ENCODE data around the gene SCARB1. TPM values are rescaled to one million over a fixed set of nuclear protein-coding genes. Genes with fewer than 3 reads are reported as not detected.
A peak's percentile ranks its signal among the peaks of the same experiment; 100 is the strongest.
"Not testable (repeated sequence)": the region's sequence is repeated elsewhere in the genome, so short reads cannot be mapped to it uniquely, and the experiment has no call there.

The SCARB1 gene
- total RNA-seq, 1 donor from 2014 or later: 81.1 TPM

DNA sequence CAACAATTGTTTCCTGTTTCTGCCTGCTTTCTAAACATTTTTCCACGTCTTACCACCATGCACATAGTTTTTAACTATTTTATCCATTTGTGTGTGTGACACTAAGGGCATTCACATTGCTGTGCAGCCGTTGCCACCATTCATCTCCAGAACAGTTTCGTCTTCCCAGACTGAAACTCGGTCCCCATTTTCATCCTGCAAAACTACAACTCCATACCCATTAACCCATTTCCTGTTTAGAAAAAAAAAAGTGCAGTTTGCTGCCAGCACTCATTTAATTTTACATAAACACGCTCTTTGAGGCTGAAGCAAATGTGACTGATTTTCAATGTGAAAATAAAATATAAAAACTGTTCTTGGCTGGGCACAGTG is 35.2 kb upstream of the SCARB1 start:
- Histone ChIP-seq H3K4me3 (peak overlapping the region in 1 of 2 donors; percentile 29), H3K9me3 (no peaks in the 10 kb centered on the region), H3K27me3 (no peaks in the 10 kb centered on the region), H3K27ac (no peak overlapping the region), H3K36me3 (no peaks in the 10 kb centered on the region), H3K4me1 (no peaks in the 10 kb centered on the region)
- intact Hi-C loops (cut with DNase I): loop anchor here (5.0 kb wide), 1 partner anchor 847 kb away; no protein-coding TSS in a partner anchor
- DNase-seq (ENCODE audit: low spot score in 2 of 2): no peak
- TF ChIP-seq CTCF (IDR thresholded peaks at IDR 0.05): no peak

- peak; percentile 23 to 44 (median 40) for TF ChIP-seq CTCF (IDR thresholded peaks at IDR 0.05)
- no peaks in the 10 kb centered on the region for H3K36me3 ChIP-seq
- no peak for DNase-seq (ENCODE audit: low spot score in 2 of 2)
Observed at GRCh38 chr12:124898200-124898922, 34.7 kb upstream of the SCARB1 start.

DNA sequence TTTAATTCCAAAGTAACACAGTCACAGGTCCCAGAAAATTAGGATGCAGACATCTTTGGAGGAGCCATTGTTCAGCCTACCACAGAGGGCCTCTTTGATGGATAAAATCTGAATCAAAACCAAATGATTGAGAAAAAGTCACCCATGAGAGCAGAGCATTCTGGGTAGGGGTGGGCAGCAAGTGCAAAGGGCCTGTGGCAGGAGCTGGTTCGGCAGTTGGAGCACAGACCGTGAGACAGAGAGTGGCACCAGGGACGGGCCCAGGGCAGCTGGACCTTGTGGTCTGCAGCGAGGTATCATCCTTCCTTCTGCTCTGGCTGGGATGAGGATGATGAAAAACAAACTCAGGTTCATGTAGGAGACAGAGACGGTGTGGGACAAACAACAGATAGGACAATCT is 32.8 kb upstream of the SCARB1 start:
- Histone ChIP-seq H3K9me3 (no peaks in the 10 kb centered on the region), H3K4me3 (no peak overlapping the region), H3K36me3 (no peaks in the 10 kb centered on the region), H3K27me3 (no peaks in the 10 kb centered on the region), H3K4me1 (no peaks in the 10 kb centered on the region), H3K27ac (no peak overlapping the region)
- DNase-seq (ENCODE audit: low spot score in 2 of 2): no peak
- TF ChIP-seq CTCF (IDR thresholded peaks at IDR 0.05): no peak
- intact Hi-C loops (cut with DNase I): loop anchor here (5.0 kb wide), 1 partner anchor 844 kb away; no protein-coding TSS in a partner anchor

More at GRCh38 chr12:124898200-124898922, 34.7 kb upstream of the SCARB1 start:
- intact Hi-C loops (cut with DNase I): loop anchor here (5.0 kb wide), 1 partner anchor 846 kb away; no protein-coding TSS in a partner anchor
- Histone ChIP-seq H3K27ac (no peak overlapping the region), H3K4me1 (no peaks in the 10 kb centered on the region), H3K27me3 (no peaks in the 10 kb centered on the region), H3K4me3 (peak overlapping the region in 1 of 2 donors; percentile 29), H3K9me3 (no peaks in the 10 kb centered on the region)

- DNase-seq (ENCODE audit: low spot score in 2 of 2): no peak
- intact Hi-C loops (cut with DNase I): no loop called here
- no peak for TF ChIP-seq CTCF (IDR thresholded peaks at IDR 0.05)
- Histone ChIP-seq H3K4me3 (no peak overlapping the region), H3K9me3 (no peaks in the 10 kb centered on the region), H3K27ac (no peak overlapping the region), H3K36me3 (no peaks in the 10 kb centered on the region), H3K4me1 (no peaks in the 10 kb centered on the region), H3K27me3 (no peaks in the 10 kb centered on the region)
Observed at GRCh38 chr12:124893792-124894516, 30.3 kb upstream of the SCARB1 start.

- H3K4me1 ChIP-seq: no peaks in the 10 kb centered on the region
- H3K9me3 ChIP-seq: no peaks in the 10 kb centered on the region
- no peaks in the 10 kb centered on the region for H3K36me3 ChIP-seq
- DNase-seq (ENCODE audit: low spot score in 2 of 2): no peak
- no peak for TF ChIP-seq CTCF (IDR thresholded peaks at IDR 0.05)
- no peak overlapping the region for H3K27ac ChIP-seq
- no peak overlapping the region for H3K4me3 ChIP-seq
- H3K27me3 ChIP-seq: no peaks in the 10 kb centered on the region
- intact Hi-C loops (cut with DNase I): no loop called here
Observed at GRCh38 chr12:124888260-124888659, 24.6 kb upstream of the SCARB1 start.

DNA sequence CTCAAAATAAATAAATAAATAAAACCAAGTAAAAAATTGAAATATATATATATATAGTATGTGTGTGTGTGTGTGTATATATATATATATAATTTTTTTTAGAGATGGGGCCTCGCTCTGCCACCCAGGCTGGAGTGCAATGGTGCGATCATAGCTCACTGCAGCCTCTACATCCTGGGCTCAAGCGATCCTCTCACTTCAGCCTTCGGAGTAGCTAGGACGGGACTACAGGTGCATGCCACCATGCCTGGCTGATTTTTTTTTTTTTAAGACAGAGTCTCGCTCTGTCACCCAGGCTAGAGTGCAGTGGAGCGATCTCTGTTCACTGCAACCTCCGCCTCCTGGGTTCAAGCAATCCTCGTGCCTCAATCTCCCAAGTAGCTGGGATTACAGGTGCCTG is 24.1 kb upstream of the SCARB1 start:
- not testable (repeated sequence) for DNase-seq (ENCODE audit: low spot score in 2 of 2); H3K27ac ChIP-seq

More for the DNA sequence above, 24.1 kb upstream of the SCARB1 start:
- H3K4me3 ChIP-seq; H3K36me3 ChIP-seq; H3K9me3 ChIP-seq; intact Hi-C loops (cut with DNase I); H3K27me3 ChIP-seq; H3K4me1 ChIP-seq: not testable (repeated sequence)
